HG02623 (cell line): ENCODE measurements around the gene MAGI2.

ENCODE experiments used
- ATAC-seq: cut with Tn5 transposase; IDR thresholded peaks from one replicate; pipeline ENCODE4 v1.9.1; 2021; ENCODE audit warnings: moderate library complexity; ENCODE audit not compliant: unreplicated experiment

The MAGI2 gene

DNA sequence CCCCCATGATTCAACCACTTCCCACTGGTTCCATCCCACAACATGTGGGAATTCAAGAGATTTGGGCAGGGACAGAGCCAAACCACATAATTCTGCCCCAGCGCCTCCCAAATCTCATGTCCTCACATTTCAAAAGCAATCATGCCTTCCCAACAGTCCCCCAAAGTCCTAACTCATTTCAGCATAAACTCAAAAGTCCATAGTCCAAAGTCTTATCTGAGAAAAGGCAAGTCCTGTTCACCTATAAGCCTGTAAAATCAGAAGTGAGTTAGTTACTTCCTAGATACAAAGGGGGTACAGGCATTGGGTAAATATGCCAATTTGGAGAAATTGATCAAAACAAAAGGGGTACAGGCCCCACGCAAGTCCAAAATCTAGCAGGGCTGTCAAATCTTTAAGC lies 272.9 kb downstream of the MAGI2 start:
- no peak for ATAC-seq

DNA sequence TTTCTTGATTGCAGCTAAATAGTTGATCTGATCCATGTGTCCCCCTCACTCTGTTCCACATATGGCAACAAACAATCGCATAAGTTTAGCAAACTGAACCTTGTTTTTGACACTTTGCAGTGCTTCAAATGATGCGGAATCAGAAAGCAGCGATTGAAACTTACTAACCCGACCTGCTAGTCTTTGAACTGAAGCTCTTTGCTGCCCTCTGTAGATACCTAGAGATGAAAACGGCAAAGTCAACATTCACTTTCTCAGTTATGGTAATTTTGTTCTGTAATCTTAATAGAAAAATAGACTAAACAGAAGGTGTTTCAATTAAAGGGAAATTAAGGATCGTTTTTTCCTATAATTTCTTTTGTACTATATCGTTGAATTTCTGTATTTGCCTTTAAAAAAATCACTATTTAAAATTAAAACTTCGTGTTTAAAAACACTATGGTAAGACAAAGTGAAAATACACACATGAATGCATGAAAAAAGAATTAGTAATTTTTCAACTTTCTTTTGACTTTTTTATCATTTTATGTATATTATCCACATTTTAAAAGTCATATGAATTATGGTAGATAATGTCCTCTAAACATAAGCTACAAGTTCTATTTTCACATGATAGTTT lies 276.5 kb downstream of the MAGI2 start:
- peak; percentile 54 for ATAC-seq

DNA sequence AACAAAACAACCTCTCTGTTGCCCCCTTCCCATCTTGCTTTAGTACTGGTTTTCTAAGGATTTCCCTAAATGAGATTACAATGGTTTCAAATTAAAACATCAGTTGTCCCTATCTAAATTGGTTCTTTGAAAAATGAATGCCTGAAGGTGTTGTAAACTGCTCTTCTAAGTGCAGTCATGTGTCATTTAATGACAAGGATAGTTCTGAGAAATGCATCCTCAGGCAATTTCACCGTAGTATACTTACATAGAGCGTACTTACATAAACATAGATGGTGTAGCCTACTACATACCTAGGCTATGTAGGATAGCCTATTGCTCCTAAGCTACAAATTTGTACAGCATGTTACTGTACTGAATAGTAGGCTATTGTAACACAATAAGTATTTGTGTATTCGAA lies 278.1 kb downstream of the MAGI2 start:
- no peak for ATAC-seq

DNA sequence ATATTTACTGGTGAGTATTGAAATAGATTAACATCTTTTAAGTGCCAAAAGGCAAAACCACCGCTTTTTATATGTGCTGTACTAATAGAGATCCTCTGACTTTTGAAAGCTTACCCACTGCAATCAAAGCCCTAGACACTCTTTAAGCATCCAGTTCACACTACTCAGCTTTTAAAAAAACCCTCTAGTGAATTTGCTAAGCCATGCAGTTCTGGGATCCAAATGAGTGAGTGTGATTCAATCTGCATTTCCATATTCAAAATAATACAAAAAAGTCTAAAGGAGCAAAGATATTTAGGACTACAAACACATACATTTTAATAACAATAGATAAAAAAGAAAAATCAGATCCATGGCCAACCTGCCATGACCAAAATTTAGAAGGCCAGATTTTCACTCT lies 288.2 kb downstream of the MAGI2 start:
- no peak for ATAC-seq

DNA sequence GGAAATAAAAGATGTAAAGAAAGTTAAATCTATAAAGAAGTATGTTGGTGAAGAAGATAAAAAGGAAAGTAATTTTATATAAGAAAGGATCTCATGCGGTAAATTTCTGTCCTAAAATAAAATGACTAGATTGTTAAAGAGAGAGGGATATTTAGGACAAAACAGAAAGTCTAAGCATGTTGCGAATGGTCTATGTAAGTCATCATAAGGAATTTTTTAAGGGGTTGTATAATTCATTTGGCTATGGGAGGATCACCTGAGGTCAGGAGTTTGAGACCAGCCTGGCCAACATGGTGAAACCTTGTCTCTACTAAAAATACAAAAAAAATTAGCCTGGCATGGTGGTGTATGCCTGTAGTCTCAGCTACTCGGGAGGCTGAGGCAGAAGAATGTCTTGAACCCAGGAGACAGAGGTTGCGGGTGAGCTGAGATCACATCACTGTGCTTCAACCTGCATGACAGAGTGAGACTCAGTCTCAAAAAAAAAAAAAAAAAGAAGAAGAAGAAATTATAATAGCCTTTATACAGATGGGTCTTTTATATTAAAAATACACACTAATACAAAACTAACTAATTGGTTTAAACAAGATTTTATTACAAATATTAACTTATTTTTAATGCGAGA lies 294.3 kb downstream of the MAGI2 start:
- no peak for ATAC-seq

DNA sequence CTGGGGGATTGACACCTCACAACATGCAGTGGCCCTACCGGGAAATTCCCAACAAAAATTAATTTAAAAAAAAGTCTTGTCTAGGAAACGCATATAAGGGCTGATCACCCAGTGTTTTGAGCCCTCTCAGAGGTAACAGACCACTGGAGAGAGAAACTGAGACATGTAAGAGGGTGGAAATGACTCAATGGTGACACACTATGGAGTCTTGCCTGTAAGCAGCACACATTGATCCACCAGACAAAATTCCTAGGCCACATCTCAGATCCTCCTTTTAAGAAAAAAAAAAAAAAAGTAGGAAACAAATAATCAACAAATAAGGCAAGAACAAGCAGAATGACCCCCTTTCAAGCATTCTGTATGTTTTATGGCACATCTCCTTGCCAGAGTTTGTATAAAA lies 296.2 kb downstream of the MAGI2 start:
- ATAC-seq = no peak

DNA sequence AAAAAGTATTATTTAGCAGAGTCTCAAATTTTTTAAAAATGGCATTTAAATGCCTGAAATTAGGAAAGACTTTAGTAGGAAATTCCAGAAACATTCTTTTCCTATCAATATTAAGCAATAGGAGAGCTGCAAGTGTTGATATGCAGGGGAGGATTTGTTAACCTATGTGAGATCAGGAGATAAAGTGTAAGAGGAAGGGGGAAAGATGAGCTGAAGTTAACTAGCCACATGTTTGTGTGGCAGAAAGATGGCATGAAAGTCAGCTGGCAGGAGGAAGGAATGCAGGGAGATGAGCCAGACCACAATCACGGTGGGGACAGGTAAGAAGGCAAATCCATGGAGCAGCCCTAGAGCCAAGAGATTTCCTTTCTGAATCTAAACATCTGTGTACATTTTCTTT lies 303.6 kb downstream of the MAGI2 start:
- ATAC-seq = no peak

DNA sequence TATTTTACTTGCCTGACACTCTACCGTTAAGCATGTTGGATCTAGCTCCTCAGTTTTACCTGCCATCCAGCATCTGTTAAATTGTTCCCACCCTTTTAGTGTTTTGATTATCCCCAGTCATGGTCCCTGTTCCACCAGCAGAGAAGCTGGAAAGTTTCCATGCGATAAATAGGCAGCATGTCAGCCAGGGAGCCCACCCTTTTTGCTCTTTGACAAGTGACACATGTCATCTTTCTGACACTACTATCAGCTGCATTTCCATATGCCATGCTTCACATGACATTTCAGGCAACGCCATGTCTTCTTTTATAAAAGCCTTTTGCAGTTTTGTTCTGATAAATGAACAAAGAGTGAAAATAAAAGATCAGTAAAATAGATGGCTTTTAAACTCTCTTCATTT lies 310.8 kb downstream of the MAGI2 start:
- ATAC-seq = no peak

DNA sequence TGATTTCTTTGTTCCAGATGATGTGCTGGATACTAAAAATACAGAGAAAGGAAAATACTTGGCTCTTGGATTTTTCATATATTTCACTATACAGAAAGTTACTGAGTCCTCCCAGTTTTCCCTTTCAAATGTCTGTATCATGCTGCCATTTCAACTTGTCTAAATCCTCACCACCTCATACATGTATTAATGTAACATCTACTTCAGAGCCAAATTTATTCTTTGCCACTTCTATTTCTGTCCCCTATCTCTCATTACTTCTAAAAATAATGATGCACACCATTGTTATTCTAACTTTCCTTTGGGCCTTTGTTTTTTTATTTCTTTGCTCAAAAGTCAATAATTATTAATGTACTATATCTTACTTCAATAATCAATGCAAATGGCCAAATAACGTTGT lies 312.2 kb downstream of the MAGI2 start:
- no peak for ATAC-seq

DNA sequence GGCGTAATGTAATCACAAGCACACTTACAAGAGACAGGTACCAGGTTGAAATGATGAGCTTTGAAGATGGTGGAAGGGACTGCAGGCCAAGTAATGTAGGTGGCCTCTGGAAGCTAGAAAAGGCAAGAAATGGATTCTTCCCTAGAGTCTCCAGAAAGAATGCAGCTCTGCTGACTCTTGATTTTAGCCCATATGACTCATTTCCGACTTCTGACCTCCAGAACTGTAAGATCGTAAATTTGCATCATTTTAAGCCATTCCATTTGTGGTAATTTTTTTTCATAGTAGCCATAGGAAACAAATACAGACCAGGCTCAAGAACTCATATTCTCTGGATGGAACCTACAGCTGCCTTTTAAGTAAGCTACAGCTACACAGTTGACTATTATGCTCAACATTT lies 315.5 kb downstream of the MAGI2 start:
- no peak for ATAC-seq

DNA sequence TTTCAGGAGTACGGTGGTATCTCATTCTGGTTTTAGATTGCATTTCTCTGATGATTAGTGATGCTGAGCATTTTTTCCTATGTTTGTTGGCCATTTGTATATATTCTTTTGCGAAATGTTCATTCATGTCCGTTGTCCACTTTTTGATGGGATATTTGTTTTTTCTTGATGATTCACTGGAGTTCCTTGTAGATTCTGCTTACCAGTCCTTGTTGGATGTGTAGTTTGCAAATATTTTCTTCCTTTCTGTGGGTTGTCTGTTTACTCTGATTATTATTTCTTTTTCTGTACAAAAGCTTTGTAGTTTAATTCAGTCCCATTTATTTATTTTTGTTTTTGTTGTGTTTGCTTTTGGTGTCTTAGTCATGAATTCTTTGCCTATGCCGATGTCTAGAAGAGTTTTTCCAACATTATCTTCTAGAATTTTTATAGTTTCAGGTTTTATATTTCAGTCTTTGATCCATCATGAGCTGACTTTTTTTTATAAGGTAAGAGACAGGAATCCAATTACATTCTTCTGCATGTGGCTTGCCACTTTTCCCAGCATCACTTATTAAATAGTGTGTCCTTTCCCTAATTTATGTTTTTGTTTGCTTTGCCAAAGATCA lies 320.5 kb downstream of the MAGI2 start:
- no peak for ATAC-seq

DNA sequence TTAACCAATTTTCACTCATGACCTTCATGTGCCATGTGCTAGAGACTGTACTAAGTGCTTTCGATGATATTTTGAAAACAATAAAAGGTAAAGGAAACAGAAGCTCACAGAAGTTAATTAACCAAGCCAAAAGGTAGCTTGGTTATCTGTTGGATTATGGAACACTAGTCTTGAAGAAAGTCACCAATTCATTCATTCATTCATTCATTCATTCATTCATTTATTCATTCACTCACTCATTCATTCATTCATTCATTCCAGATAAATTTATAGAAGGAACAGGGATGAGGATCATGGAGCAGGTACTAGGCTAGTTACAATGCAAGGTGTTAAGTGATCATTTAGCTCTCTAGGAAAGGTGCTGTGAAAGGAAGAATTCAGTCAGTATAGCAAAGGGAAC lies 322.8 kb downstream of the MAGI2 start:
- no peak for ATAC-seq

DNA sequence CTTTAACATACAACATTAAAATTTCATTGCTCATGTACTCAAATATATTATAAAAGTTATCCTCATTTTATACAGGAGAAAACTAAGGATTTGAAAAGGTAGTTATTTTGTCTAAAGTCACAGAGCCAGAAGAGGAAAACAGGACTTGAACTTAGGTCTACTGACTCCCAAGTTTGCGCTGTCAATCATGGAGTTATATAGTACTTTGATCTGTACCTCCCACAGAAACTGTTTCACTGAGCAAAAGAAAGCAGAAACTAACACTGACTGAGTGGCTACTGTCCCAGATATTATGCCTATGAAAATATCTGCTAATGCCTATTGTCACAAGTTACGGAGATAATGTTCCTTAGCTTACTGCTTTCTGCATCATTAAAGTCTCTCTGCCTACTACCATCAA lies 329.1 kb downstream of the MAGI2 start:
- ATAC-seq = no peak

DNA sequence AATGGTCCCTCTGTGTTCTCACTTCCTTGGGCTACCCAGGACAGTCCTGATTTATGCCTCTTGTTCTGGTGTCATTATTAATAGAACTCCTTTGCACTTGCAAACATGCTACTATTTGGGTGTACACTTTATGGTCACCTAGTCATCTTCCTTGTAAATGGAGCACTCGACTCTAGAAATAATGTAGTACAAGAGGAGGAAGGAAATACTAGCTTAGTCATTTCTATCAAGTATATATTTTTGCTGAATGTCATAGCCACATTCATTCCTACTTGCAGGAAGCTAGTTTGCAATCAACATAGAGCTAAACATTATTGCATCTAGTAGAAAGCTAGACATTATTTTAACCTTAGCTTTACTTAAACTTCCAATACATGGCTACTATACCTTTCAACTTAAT lies 335.3 kb downstream of the MAGI2 start:
- ATAC-seq = no peak

DNA sequence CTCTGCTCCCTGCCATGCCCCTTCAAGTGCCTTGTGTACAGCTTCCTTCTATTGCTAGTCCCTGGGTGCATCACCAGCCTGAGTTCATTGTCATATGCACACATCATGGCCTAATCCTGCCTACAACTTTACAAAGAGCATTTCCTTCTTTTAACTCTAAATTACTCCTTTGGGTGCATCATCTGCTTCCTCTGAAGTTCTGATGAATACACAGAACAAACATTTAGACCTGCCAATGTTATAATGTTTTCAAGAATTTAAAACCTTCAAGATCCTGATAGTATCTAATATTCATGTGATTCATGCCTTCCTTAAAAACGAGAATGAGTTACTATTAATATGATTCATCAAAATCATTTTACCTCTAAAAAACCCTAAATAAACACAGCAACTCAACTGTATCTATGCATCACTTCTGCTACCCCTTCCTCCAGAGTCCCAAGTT lies 357.1 kb downstream of the MAGI2 start:
- no peak for ATAC-seq

DNA sequence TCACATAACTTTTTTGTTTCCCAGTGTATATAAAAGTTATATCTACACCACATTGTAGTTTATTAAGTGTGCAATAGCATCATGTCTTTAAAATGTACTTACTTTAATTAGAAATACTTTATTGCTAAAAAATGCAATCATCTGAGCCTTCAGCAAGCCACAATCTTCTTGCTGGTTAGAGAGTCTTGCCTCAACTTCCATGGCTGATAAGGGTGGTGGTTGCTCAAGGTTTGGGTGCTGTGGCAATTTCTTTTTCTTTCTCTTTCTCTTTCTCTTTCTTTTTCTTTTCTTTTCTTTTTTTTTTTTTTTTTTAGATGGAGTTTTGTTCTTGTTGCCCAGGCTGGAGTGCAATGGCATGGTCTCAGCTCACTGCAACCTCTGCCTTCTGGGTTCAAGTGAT lies 360.0 kb downstream of the MAGI2 start:
- no peak for ATAC-seq

DNA sequence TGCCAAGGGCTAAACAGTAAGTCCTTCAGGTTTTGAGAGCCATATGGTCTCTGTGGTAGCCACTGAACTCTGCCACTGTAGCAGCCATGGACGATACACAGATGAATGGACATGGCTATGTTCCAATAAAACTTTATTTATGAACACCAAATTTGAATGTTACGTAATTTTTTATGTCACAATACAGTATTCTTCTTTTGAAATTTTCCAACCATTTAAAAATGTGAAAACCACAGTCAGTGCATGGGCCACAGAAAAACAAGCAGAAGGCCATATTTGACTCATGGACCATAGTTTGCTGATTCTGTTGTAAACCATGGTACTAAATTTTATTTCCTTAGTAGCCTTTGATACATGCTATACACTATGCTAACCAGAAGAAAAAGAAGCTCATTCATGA lies 361.8 kb downstream of the MAGI2 start:
- no peak for ATAC-seq

DNA sequence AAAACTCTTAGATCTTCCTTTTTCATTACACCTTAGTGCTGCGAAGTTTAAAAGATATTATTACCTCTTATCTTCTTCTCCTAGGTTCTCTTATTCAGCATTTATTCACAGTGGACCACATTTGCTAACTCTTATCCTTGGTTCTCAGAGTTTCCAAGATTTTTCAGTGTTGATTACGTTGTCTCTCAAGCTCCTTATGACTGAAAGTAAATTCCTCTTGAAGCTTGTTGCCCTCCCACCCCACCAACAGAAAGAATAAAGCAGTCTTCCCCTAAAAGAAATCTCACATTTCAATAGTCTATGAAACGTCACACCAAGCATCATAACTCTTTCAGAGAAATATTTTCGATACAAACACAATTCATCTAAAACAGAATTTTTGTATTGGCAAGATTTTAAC lies 362.5 kb downstream of the MAGI2 start:
- ATAC-seq = no peak

DNA sequence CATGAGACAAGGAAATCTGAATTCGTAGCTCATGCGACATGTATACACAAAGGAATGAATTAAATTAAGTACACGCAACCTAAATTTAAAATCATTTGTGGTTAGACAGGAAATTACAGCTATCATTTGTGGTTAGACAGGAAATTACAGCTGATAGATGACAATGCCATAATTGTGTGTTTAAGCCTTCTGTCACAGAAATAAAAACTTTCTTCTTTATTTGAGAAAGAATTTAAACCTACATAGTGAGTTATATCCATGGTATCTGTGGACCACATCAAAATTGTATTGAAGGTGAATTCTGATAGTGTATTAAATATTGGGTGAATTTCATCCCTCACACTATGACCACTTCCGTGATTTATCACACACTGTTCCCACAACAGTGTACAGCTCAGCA lies 362.9 kb downstream of the MAGI2 start:
- ATAC-seq = no peak

DNA sequence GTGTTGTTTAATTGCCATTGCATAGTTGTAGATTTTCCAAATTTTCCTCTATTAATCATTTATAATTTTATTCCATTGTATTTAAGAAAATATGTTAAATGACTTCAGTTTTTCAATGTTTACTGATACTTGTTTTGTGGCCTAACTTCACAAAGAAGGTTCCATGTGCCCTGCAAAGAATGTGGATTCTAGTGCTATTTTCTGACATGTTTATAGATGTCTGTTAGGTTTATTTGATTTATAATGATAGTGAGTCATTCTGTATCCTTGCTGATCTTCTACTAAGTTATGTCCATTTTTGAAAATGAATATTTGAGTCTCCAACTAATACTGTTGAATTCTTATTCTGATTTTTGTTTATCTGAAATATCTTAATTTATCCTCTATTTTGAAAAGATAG lies 369.0 kb downstream of the MAGI2 start:
- no peak for ATAC-seq

DNA sequence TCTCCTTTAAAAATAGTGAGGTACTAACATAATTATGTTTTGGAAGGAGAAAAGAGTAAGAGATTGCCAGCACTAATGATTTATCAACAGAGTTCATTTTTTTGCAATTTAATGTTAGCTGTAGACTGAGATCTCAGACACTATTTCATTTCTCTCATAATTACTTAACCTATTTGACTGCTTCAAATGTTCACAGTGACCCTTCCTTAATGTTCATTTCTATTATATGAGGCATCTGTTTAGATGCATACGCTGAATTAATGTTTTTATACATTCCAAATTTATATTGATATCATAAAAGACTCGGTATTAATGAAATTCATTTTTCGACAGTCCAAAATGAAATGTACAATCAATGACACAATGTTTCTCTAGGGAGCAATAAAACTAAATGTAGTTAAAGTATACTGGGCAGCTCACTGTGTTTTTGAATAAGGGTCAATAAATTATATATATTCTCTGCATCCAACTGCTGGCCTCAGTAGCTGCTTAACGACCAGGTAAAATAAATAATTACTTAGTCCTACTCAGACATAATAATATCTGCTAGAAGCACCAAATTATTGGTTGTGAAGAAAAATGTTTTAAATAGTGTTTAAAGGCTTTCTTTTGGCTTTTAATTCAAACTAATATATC lies 373.4 kb downstream of the MAGI2 start:
- ATAC-seq = no peak

DNA sequence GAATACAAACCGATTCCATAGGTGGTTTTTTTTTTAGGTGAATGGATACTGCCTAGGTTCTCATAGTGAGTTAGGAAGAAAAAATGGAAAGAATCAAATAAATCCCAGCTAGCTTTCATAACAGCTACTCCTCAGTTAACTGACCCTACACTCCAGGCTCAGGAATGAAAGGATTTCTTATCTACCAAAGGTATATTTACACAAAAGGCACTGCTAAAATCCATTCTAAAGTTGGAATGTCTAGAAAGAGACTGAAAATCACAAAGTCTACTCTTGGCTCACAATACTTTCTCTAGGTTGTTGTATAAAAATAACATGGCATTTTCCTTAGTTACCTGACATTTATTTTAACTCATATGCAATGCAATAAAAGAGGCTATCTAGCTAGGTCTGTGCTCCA lies 375.2 kb downstream of the MAGI2 start:
- no peak for ATAC-seq
